ENCODE results near the gene PLXDC1.

PLXDC1 gene

GRCh38 chr17:39082482-39082881 lies 69.0 kb downstream of the PLXDC1 start (continued):
- TF ChIP-seq ZNF600 (tag by site-specific recombination; IDR thresholded peaks at IDR 0.05) (no peak), ZNF132 (tag by site-specific recombination; IDR thresholded peaks at IDR 0.05; ENCODE audit: borderline replicate concordance) (no peak), ZNF366 (tag by site-specific recombination; conservative IDR thresholded peaks at IDR 0.05) (no peak), ZNF785 (tag by site-specific recombination; IDR thresholded peaks at IDR 0.05) (no peak), ZBTB48 (tag by site-specific recombination; IDR thresholded peaks at IDR 0.05) (no peak), SETDB1 (IDR thresholded peaks at IDR 0.05; ENCODE audit: insufficient read length, low read length) (no peak), SCRT2 (tag by site-specific recombination; IDR thresholded peaks at IDR 0.05) (no peak), ZNF341 (tag by site-specific recombination; IDR thresholded peaks at IDR 0.05; ENCODE audit: low read depth) (no peak), ZNF518A (tag by site-specific recombination; conservative IDR thresholded peaks at IDR 0.05; ENCODE audit: low read depth) (no peak), ZNF792 (tag by site-specific recombination; IDR thresholded peaks at IDR 0.05) (no peak), ZNF398 (tag by site-specific recombination; IDR thresholded peaks at IDR 0.05) (peak; percentile 60), ZSCAN18 (tag by site-specific recombination; IDR thresholded peaks at IDR 0.05) (no peak), OVOL3 (tag by site-specific recombination; IDR thresholded peaks at IDR 0.05) (0 out of 2 replicates have a peak, but pooled peaks have one; percentile 72), ZNF266 (tag by site-specific recombination; IDR thresholded peaks at IDR 0.05; ENCODE audit: low read depth) (no peak), ZNF560 (tag by site-specific recombination; IDR thresholded peaks at IDR 0.05; ENCODE audit: borderline replicate concordance) (no peak), ZNF18 (tag by site-specific recombination; IDR thresholded peaks at IDR 0.05) (peak; percentile 90)

- H3K9me3 ChIP-seq (ENCODE audit: control insufficient read depth, insufficient read depth, low read depth, low read length): no peaks in the 10 kb centered on the region
- ChIA-PET POLR2A (interaction anchor here (0.6 to 1.4 kb wide), 2 partner anchors 45 to 71 kb away, joined by 3 to 4 read pairs; no protein-coding TSS in a partner anchor), CTCF (interaction anchor here (0.6 to 1.5 kb wide), 2 partner anchors 71 to 91 kb away, joined by 3 to 5 read pairs; no protein-coding TSS in a partner anchor)
- H3K27ac ChIP-seq (ENCODE audit: extremely low read depth, low read depth, low read length): peak overlapping the region; percentile 69; the same call in 1 of the 2 replicates
- peaks cover 15% of the 10 kb centered on the region for H3K4me1 ChIP-seq (ENCODE audit: control insufficient read depth, insufficient read depth, low read length)
- no peak overlapping the region for H3K4me3 ChIP-seq (ENCODE audit: low read depth, low read length)
- no peak for TF ChIP-seq ZNF677 (tag by site-specific recombination; IDR thresholded peaks at IDR 0.05)
- peak; percentile 90 for TF ChIP-seq GLIS1 (tag by site-specific recombination; IDR thresholded peaks at IDR 0.05)
- no peak for TF ChIP-seq ZBTB11 (tag by site-specific recombination; conservative IDR thresholded peaks at IDR 0.05; ENCODE audit: low read depth)
- no peak for TF ChIP-seq ZNF544 (tag by site-specific recombination; IDR thresholded peaks at IDR 0.05)
- no peak for TF ChIP-seq ZNF830 (tag by site-specific recombination; IDR thresholded peaks at IDR 0.05; ENCODE audit: low read depth)
- H3K36me3 ChIP-seq (ENCODE audit: control insufficient read depth in 2 of 2, insufficient read depth in 1 of 2, low read length in 2 of 2): no peaks in the 10 kb centered on the region
These were observed 69.6 kb downstream of the PLXDC1 start for GRCh38 chr17:39081851-39082250.
